Measurements from ENCODE around the gene AKAP12.
"Not testable (repeated sequence)": the region's sequence is repeated elsewhere in the genome, so short reads cannot be mapped to it uniquely, and the experiment has no call there.

Gene AKAP12

DNA sequence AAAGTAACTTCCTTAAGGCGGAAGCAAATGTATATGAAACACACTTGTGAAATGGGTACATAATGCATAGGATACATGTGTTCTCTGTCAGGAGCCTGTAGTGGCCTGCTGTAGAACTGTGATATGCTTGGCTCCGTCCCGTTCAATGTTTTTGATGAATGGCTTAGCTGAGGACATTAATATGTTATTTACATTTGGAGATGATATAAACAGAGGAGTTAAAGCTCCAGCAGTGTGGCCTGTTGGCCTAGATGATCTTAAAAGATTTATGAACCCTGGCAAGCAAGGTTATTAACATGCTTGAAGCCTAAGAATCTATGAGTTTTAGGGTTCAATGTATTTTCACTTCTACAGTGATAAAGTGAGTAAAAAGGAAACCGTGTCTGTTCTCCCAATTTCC lies 59.2 kb downstream of the AKAP12 start:
- peaks cover 4% of the 10 kb centered on the region for H3K36me3 ChIP-seq (ENCODE audit: control insufficient read depth, insufficient read depth, low read length, severe bottlenecking)
- no peaks in the 10 kb centered on the region for H3K27me3 ChIP-seq (replicated peaks; ENCODE audit: control insufficient read depth, insufficient read depth, low read length)
- no peak overlapping the region for H3K9ac ChIP-seq (ENCODE audit: low read length)
- no peaks in the 10 kb centered on the region for H3K9me3 ChIP-seq (ENCODE audit: control insufficient read depth, low read length)
- DNase-seq (ENCODE audit: low read depth): no peak
- no peak overlapping the region for H3K4me3 ChIP-seq (ENCODE audit: low read length)
- H3K4me1 ChIP-seq (ENCODE audit: control insufficient read depth, insufficient read depth, low read length): peaks cover 5% of the 10 kb centered on the region

DNA sequence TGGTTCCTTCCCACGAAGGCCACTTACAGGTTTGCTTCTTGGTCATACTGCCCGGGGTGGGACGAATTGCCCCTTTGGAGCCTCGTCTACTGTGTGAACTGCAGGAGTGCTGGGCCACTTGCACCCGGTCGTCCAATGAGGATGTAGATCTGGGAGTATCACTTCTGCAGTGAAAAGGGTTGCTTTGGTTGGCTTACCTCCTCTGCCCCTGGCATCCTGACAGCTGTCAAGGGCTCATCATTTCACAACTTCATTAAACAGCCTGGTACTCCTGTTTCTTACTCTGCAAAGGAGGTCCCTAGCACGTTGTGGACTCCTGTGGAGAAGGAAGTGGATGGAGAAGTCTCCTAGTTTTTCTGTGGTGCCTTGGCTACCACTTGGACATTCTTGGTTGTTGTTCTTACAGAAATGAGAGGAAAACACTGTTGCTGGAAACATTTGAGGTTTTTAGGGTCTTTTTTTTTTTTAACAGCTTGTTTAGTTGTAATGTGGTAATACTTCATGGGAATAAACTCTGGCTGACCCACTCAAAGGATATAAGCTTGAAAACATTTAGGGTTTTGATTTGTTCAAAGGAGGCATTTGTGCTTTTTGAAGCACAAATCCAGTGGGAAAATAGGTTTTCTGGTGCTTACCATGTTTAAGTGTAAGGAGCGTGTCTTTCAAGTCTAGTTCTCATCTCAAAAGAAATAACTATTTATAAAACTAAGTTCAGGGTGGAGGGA lies 60.7 kb downstream of the AKAP12 start:
- H3K27me3 ChIP-seq (replicated peaks; ENCODE audit: control insufficient read depth, insufficient read depth, low read length): no peaks in the 10 kb centered on the region
- no peak overlapping the region for H3K4me3 ChIP-seq (ENCODE audit: low read length)
- peaks cover 5% of the 10 kb centered on the region for H3K4me1 ChIP-seq (ENCODE audit: control insufficient read depth, insufficient read depth, low read length)
- H3K9ac ChIP-seq (ENCODE audit: low read length): no peak overlapping the region
- peaks cover 4% of the 10 kb centered on the region for H3K36me3 ChIP-seq (ENCODE audit: control insufficient read depth, insufficient read depth, low read length, severe bottlenecking)
- no peak for DNase-seq (ENCODE audit: low read depth)
- no peaks in the 10 kb centered on the region for H3K9me3 ChIP-seq (ENCODE audit: control insufficient read depth, low read length)

DNA sequence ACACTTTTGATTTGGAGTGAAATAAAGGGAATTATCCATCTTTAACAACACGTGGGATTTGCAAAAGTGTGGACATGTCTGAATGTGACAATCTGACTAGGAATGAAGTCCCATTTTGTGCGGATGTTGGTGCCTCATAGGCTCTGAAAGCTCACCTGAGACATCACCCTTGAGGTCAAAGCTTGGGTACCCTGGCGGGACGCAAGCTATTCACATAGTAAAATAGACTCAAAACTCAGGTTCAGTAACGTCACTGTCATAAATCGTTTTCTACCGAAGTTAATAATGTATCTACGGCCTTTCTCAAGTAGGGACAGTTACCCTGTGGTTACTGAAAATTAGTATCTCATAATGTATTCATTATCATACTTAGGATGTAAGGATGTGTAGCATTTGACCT lies 61.8 kb downstream of the AKAP12 start:
- DNase-seq (ENCODE audit: low read depth): no peak
- Histone ChIP-seq H3K9me3 (ENCODE audit: control insufficient read depth, low read length) (no peaks in the 10 kb centered on the region), H3K36me3 (ENCODE audit: control insufficient read depth, insufficient read depth, low read length, severe bottlenecking) (peaks cover 12% of the 10 kb centered on the region), H3K9ac (ENCODE audit: low read length) (no peak overlapping the region), H3K27me3 (replicated peaks; ENCODE audit: control insufficient read depth, insufficient read depth, low read length) (no peaks in the 10 kb centered on the region), H3K4me3 (ENCODE audit: low read length) (no peak overlapping the region), H3K4me1 (ENCODE audit: control insufficient read depth, insufficient read depth, low read length) (peaks cover 5% of the 10 kb centered on the region)

DNA sequence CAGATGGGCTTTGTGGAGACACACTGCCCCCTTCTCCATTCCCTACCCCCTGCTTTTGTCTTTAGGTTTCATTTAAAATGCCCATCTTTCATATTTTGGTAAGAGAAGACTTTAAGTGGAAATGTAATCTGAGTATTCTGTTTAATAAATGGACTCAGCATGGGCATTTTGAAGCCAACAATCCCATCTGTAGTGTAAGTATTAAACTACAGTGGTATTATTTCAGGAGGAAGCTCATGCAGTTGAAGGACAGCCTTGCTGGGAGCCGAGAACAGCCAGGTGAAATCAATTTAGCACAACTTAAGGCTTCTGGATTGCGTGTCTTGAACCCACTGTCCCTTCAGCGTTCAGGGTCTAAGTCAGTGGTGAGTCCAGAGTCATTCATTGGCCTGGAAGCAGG lies 63.5 kb downstream of the AKAP12 start:
- Histone ChIP-seq H3K9ac (ENCODE audit: low read length) (no peak overlapping the region), H3K4me3 (ENCODE audit: low read length) (no peak overlapping the region), H3K4me1 (ENCODE audit: control insufficient read depth, insufficient read depth, low read length) (peaks cover 5% of the 10 kb centered on the region), H3K36me3 (ENCODE audit: control insufficient read depth, insufficient read depth, low read length, severe bottlenecking) (peaks cover 17% of the 10 kb centered on the region), H3K27me3 (replicated peaks; ENCODE audit: control insufficient read depth, insufficient read depth, low read length) (no peaks in the 10 kb centered on the region), H3K9me3 (ENCODE audit: control insufficient read depth, low read length) (no peaks in the 10 kb centered on the region)
- DNase-seq (ENCODE audit: low read depth): no peak

DNA sequence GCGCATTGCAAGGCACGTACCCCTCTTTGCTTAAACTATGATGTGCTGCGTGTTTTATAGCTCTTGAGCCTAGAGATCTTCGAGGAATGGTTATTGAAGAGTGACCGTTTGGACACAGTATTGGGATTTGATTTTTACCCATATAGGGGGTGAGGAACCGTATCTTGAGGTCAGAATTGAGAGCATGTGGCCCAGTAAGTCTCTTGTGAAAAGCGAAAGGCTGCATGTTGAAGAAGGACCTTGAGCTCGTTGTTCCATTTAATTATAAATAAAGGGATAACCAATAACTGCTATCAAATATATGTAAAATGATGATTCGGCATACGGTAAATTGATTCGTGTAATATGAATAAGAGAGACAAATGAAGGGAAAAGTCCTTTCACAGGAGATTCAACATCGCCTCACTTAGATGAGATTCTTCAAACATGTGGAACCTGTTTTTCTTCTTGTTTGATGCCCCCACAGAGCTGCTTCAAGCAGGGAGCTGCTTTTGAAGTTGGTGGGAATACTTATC lies 66.6 kb downstream of the AKAP12 start:
- Histone ChIP-seq H3K9ac (ENCODE audit: low read length) (no peak overlapping the region), H3K36me3 (ENCODE audit: control insufficient read depth, insufficient read depth, low read length, severe bottlenecking) (peaks cover 22% of the 10 kb centered on the region), H3K4me3 (ENCODE audit: low read length) (no peak overlapping the region), H3K4me1 (ENCODE audit: control insufficient read depth, insufficient read depth, low read length) (peaks cover 8% of the 10 kb centered on the region), H3K27me3 (replicated peaks; ENCODE audit: control insufficient read depth, insufficient read depth, low read length) (no peaks in the 10 kb centered on the region), H3K9me3 (ENCODE audit: control insufficient read depth, low read length) (no peaks in the 10 kb centered on the region)
- DNase-seq (ENCODE audit: low read depth): no peak

DNA sequence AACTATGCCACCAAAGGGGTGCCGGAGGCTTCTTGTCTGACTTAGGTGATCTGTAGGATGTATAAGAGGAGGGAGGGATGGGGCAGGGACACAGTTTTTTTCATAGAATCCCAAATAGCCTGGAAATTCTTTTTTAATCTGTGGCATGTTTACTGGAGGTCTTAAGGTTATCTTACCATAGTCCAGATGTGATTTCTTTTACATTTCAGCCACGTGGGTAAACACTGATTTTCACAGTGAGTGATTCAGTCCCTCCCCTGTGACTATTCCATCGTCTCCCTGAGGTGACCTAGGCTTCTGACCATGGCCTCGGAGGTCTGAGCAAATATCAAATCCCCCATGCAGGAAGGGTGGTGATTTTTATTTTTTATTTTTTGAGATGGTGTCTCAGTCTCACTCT lies 67.7 kb downstream of the AKAP12 start:
- H3K9me3 ChIP-seq (ENCODE audit: control insufficient read depth, low read length): no peaks in the 10 kb centered on the region
- H3K27me3 ChIP-seq (replicated peaks; ENCODE audit: control insufficient read depth, insufficient read depth, low read length): no peaks in the 10 kb centered on the region
- no peak overlapping the region for H3K9ac ChIP-seq (ENCODE audit: low read length)
- no peak for DNase-seq (ENCODE audit: low read depth)
- H3K36me3 ChIP-seq (ENCODE audit: control insufficient read depth, insufficient read depth, low read length, severe bottlenecking): peaks cover 22% of the 10 kb centered on the region
- H3K4me1 ChIP-seq (ENCODE audit: control insufficient read depth, insufficient read depth, low read length): peaks cover 8% of the 10 kb centered on the region
- H3K4me3 ChIP-seq (ENCODE audit: low read length): no peak overlapping the region

DNA sequence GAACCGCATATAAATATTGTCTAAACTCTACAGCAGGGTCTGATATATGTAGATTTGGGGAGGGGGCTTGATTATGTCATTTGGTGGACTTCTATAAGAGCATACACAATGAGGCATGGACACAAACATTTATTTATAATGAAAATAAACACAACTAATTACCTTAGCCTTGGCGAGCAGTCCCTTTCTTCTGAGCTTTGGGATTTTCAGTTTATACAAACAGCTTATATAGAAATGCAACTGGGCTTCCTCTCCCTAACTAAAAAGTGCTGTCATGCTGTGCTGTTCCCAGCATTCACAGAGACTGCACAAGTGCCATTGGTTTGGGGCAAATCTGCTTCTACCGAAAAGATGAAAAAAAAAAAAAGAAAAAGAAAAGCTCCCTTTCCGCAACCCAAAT lies 69.9 kb downstream of the AKAP12 start:
- H3K27me3 ChIP-seq (replicated peaks; ENCODE audit: control insufficient read depth, insufficient read depth, low read length): no peaks in the 10 kb centered on the region
- H3K9ac ChIP-seq (ENCODE audit: low read length): no peak overlapping the region
- H3K9me3 ChIP-seq (ENCODE audit: control insufficient read depth, low read length): no peaks in the 10 kb centered on the region
- H3K4me3 ChIP-seq (ENCODE audit: low read length): no peak overlapping the region
- peaks cover 18% of the 10 kb centered on the region for H3K36me3 ChIP-seq (ENCODE audit: control insufficient read depth, insufficient read depth, low read length, severe bottlenecking)
- no peak for DNase-seq (ENCODE audit: low read depth)
- peaks cover 15% of the 10 kb centered on the region for H3K4me1 ChIP-seq (ENCODE audit: control insufficient read depth, insufficient read depth, low read length)

DNA sequence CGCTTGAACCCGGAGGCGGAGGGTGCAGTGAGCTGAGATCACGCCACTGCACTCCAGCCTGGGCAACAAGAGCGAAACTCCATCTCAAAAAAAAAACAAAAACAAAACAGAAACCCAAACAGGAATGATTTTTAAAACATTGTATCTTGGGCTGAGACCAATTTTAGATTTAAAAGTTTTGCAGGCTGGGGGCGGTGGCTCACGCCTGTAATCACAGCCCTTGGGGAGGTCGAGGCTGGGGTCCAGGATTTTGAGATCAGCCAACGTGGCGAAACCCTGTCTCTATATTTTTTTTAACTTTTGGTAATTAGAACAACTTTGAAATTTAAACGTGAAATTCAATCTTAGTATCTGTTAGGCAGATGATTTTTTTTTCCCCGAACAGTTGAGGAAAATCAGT lies 70.5 kb downstream of the AKAP12 start:
- peaks cover 15% of the 10 kb centered on the region for H3K4me1 ChIP-seq (ENCODE audit: control insufficient read depth, insufficient read depth, low read length)
- H3K27me3 ChIP-seq (replicated peaks; ENCODE audit: control insufficient read depth, insufficient read depth, low read length): no peaks in the 10 kb centered on the region
- H3K9ac ChIP-seq (ENCODE audit: low read length): peak overlapping the region; percentile 61
- peak overlapping the region; percentile 64 for H3K4me3 ChIP-seq (ENCODE audit: low read length)
- no peak for DNase-seq (ENCODE audit: low read depth)
- H3K36me3 ChIP-seq (ENCODE audit: control insufficient read depth, insufficient read depth, low read length, severe bottlenecking): peaks cover 18% of the 10 kb centered on the region
- H3K9me3 ChIP-seq (ENCODE audit: control insufficient read depth, low read length): no peaks in the 10 kb centered on the region

DNA sequence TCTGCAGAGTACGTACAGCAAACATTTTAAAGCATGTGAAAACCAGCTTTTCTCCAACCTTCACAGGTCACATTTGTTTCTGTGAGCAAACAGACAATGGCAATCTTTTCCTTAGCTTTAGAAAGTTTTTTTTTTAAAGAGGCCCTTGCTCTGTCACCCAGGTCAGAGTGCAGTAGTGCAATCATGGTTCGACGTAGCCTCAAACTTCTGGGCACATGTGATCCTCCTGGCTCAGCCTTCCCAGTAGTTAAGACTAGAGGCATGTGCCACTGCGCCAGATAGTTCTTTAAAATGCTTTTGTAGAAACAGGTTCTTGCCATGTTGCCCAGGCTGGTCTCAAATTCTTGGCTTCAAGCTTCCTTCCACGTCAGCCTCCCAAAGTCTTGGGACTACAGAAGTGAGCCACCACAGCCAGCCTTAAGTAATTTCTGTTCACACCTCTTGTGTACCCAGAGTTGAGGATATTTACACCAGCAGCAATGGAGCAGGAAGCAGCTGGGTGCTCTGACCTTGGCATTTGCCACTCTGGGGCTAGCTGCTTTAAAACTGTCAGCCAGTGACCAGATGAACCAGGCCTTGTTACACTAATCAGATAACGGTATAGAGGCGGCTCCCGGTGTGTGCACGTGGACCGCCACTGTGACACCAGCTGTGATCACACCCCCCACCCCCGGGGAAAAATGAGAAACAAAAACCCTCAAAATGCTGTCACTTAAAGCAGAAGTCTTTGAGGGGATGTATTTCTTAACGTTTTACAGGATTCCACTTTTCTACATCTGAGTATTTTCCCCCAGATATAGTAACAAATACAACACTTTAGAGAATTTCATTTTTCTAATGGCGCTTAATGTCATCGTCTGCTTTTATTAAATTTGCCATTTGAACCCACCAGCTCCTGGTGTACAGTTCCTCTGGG lies 71.3 kb downstream of the AKAP12 start:
- Histone ChIP-seq H3K4me3 (ENCODE audit: low read length) (no peak overlapping the region), H3K4me1 (ENCODE audit: control insufficient read depth, insufficient read depth, low read length) (peaks cover 15% of the 10 kb centered on the region), H3K9ac (ENCODE audit: low read length) (no peak overlapping the region), H3K36me3 (ENCODE audit: control insufficient read depth, insufficient read depth, low read length, severe bottlenecking) (peaks cover 13% of the 10 kb centered on the region), H3K9me3 (ENCODE audit: control insufficient read depth, low read length) (no peaks in the 10 kb centered on the region), H3K27me3 (replicated peaks; ENCODE audit: control insufficient read depth, insufficient read depth, low read length) (no peaks in the 10 kb centered on the region)
- DNase-seq (ENCODE audit: low read depth): no peak

DNA sequence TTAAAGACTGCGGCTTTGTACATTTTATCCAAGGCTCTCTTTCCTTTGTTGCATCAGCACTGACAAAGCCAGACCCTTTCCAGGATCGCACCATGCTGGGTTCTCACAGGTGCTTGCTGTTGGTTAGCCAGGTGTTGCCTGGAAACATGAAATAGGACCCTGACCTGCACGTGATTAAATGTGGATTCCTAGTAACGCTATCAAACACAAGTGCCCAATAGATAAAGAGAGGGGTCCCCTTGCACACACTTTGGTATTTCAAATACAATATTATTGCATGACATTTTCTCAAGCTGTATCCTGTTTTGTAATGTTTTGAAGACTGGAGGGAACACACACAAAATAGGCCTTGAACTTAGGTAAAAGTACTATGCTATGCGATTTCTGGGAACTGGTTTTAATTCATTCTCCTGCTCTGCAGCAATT lies 73.3 kb downstream of the AKAP12 start:
- Histone ChIP-seq H3K9ac (ENCODE audit: low read length) (no peak overlapping the region), H3K27me3 (replicated peaks; ENCODE audit: control insufficient read depth, insufficient read depth, low read length) (no peaks in the 10 kb centered on the region), H3K4me1 (ENCODE audit: control insufficient read depth, insufficient read depth, low read length) (peaks cover 24% of the 10 kb centered on the region), H3K4me3 (ENCODE audit: low read length) (no peak overlapping the region), H3K36me3 (ENCODE audit: control insufficient read depth, insufficient read depth, low read length, severe bottlenecking) (peaks cover 5% of the 10 kb centered on the region), H3K9me3 (ENCODE audit: control insufficient read depth, low read length) (no peaks in the 10 kb centered on the region)
- no peak for DNase-seq (ENCODE audit: low read depth)

DNA sequence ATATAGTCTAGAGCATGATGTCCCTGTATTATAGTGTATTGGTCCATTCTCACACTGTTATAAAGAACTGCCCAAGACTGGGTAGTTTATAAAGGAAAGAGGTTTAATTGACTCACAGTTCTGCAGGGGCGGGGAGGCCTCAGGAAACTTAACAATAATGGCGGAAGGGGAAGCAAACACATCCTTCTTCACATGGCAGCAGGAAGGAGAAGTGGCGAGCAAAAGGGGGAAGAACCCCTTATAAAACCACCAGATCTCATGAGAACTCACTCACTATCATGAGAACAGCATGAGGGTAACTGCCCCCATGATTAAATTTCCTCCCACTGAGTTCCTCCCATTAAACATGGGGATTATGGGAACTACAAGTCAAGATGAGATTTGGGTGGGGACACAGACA lies 75.9 kb downstream of the AKAP12 start:
- not testable (repeated sequence) for H3K36me3 ChIP-seq (ENCODE audit: control insufficient read depth, insufficient read depth, low read length, severe bottlenecking); H3K9ac ChIP-seq (ENCODE audit: low read length); DNase-seq (ENCODE audit: low read depth); H3K27me3 ChIP-seq (replicated peaks; ENCODE audit: control insufficient read depth, insufficient read depth, low read length); H3K9me3 ChIP-seq (ENCODE audit: control insufficient read depth, low read length); H3K4me3 ChIP-seq (ENCODE audit: low read length)
- peaks cover 19% of the 10 kb centered on the region for H3K4me1 ChIP-seq (ENCODE audit: control insufficient read depth, insufficient read depth, low read length)

All from adipocyte (in vitro differentiated cells).